GM21515 (cell line): ENCODE measurements around the gene FASTK.
A peak's percentile ranks its signal among the peaks of the same experiment; 100 is the strongest.

ENCODE experiments used
- ATAC-seq: cut with Tn5 transposase; IDR thresholded peaks from one replicate; pipeline ENCODE4 v1.9.1; 2021; ENCODE audit not compliant: unreplicated experiment

FASTK gene

DNA sequence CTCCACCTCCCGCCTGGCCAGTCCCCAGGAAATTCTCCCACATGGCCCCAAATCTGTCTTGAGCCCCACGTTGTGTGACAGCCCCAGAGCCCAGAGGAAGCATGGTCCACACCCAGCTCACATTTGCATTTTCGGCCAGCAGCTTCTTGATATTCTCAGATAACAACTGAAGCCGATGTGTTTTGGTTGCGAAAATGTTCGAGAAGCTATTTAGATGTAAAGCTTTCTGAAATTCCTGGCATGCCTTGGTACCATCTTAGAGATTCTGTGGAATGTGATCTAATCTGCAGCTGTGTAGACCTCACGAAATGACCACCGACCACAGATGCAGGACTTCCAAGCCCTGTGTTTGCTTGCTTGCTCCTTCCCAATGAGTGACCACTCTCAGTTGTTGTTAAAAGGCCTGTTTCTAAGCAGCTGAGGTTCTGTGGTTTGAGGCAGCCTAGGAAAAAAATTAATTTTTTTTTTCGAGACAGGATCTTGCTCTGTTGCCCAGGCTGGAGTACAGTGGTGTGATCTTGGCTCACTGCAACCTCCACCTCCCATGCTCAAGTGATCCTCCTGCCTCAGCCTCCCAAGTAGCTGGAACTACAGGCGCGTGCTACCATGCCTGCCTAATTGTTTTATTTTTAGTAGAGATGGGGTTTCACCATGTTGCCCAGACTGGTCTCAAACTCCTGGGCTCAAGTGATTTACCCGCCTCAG, 12.4 kb downstream of the FASTK start:
- no peak for ATAC-seq

GRCh38 chr7:151066273-151066974, 14.2 kb downstream of the FASTK start:
- no peak for ATAC-seq

DNA sequence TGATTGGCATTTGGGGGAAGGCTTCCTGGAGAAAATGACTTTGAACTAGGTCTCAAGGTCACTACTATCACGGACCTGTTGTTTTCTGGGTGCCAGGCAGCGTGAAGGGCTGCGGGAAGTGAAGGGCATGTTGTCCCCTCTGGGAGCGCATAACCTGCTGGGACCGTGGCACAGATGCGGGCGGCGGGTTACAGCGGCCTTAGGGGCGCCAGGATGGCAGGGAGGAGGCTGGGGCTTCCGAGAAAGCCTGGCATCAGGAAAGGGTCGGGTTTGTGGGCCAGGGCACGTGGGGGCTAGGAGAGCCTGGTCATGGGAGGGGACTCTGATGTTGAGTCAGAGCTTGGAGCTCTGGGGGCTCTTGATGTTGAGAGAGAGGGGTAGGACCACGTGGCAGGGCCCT, 15.1 kb downstream of the FASTK start:
- ATAC-seq: no peak

- ATAC-seq: no peak
These were observed 15.6 kb downstream of the FASTK start for GRCh38 chr7:151064993-151065392.

DNA sequence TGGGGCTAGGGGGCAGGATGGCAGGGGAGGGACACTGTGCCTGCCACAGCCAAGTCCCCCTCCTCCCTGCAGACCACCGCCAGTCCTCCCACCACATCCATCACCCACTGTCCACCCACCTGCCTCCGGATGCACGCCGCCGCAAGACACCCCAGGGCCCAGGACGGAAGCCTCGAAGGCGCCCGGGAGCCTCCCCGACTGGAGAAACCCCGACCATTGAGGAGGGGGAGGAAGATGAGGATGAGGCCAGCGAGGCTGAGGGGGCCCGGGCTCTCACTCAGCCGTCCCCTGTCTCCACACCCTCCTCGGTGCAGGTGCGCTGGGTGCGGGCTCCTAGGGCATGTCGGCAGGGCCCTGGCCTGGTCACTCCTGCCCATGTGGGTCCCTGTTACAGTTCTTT, 16.2 kb downstream of the FASTK start:
- ATAC-seq: no peak

GRCh38 chr7:151063212-151063561, 17.4 kb downstream of the FASTK start:
- ATAC-seq: no peak

DNA sequence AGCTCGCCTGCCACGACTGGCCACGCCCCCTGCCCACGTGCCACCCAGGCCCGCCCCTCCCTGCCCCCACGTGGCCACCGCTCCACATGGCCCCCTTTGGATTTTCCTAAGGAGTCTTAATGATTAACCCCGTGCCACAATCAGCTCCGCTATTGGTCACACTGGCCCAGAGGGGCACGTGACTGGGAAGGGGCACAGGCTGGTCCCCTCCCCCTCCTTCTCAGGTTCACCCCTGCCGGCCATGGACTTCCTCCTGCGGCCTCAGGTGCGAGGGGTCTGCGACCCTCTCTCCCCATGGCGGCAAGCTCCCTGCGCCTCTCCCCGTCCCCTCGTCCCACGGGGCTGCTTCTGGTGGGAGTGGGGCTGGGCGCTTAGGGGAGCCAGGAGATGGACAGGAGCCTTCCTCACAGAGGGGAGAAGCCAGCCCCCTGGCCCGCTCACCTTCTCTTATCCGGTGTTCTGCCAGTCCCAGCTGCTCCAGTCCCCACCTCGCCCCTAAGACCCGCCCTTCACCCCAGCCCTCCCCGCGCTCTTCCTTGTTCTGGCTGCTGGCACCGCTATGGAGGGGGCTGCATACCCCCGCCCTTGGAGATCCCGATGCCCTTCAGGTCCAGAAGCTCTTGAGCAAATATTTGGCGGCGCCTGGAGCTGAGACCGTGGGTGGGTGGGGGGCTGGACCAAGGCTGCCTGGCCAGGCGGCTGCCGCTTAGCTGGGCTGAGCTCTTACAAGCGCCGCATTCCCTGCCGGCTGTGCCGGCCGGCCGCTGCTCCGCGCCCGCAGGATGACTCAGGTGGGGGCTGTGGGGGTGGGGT, 18.0 kb downstream of the FASTK start:
- no peak for ATAC-seq

DNA sequence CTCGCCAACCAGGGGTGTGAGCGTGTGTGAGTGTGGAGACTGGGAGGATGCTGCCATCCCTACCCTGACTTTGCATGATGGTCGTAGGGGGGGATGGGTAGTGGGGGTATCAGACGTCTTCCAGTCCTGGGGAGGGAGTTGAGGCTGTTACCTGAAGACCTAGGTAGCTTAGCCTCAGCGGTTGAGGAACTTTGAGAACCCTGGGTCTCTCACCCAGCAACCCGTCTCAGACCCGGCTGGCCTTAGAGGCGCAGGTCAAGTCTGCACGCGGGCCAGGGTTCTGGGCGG, 18.6 kb downstream of the FASTK start:
- no peak for ATAC-seq

DNA sequence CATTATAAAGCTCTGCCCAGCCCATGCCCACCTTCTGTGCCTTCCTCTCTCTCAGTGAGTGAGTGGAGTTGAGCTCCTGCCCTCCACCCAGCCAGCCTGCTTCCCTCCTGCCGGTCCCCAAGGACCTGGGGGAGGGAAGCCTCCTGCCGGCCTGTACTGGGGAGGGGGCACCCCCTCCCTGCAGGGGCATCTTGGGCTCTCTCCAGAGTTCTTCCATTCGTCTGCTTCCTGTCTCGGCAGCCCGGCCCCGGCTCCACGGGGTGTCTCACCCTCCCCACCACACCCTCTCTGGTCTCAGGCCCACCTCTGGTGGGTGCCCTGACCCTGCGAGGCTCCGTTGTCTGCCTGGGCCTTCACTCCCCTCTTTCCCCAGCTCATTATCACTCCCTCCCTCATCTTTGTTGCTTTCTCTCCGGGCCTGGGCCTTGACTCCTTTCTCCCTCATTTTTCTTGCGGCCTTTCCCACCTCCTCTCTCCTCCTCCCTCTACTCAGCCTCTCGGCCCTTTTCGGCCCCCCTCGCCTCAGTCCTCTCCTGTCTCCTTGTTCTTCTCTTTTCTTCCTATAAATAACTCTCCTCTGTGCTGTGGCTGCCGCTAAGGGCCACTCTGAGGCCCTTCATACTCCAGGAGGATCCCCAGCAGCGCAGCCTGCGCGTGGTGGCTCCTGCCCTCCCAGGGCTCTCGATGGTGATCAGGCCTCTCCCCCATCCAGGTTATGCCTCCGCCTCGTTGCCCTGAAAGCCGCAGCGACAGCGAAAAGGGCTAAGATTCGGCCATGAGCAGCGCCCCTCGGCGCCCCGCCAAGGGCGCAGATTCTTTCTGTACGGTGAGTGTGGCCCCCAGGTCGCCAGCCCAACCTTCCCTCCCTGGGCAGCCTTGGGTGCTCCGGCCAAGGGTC, 19.1 kb downstream of the FASTK start:
- no peak for ATAC-seq

GRCh38 chr7:151060416-151061212, 20.0 kb downstream of the FASTK start:
- no peak for ATAC-seq

DNA sequence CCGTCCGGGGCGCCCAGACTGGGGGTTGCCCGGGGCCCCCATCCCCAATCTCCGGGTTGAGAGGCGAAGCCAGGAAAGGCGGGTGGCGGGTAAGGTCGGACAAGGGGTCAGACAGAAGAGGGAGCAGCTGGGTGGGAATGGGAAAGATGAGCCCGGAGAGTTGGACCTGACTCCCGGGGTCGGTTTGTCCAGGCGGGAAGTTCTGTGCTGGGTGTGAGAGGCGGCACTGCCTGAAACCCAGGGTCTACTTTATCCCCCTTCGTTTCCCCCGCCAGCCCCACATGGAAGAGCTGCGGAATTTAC, 20.5 kb downstream of the FASTK start:
- ATAC-seq: no peak

DNA sequence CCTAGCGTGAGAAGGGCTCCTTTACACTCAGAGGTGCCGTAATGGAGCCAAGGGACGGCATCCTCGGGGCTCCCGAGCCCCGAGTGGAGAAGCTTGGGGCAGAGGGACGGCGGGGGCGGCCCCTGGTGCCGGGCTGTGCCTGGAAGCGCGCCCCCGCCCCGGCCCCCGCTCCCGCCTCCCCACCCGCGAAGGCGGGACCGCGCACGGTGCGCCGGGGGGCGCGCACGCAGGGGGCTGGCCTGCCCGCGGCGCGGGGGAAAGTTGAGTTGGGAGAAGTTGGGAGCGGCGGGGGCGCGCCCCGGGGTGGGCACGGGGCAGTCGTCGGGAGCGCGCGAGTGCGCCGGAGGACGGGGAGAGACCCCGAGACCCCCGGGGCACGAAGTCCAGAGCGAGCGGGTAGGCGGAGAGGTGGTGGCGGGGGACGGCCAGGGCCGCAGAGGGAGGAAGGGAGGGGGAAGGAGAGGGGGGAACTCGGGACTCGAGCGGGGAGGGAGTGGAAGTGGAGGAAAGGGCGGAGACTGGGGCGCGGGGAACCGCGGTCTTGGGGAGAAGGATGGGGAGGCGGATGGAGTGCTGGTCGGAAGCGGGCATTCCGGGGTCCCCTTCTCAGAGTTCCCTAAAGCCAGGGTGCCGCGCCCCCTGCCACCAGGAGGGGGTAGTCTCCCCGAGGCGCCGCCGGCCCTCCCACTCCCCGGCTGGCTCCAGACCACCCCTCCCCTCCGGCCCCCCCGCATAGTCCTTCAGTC, 21.1 kb downstream of the FASTK start, which contains the start of gene SLC4A2:
Gene SLC4A2 (plus strand): TSS at position 223 of the 746 bp plus-strand sequence. CDS start 2,399 bp downstream, outside the sequence.
- peak; percentile 27 for ATAC-seq

DNA sequence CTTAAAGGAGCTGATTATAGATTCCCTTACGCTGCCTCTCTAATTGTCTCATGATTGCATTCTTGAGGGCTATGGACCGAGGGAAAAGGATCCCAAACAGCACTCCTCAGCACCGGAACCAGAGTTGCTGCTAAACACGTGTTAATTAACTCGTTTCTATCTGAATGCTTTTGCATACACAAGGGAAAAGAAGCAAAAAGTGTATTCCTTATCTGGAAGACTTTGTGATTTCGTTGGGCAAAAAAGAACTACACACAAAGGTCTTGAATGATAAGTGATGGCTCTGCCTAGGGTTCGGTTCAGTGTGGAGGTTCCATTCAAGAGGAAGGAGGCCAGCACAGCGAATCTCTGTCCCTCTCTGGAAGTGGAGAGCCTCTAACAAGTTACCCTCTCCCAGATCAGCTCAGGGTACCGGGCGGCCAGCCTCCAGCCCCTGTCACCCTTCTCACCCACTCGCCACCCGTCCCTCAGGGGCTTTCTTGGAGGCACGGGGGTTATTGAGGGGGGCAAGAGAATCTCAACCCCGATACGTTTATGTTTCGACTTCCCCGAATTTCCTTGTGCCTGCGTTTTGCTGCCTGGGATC, 21.7 kb downstream of the FASTK start:
- no peak for ATAC-seq

- ATAC-seq: peak; percentile 86
These were observed 22.4 kb downstream of the FASTK start for GRCh38 chr7:151057989-151058780.

GRCh38 chr7:151057506-151057988, 23.1 kb downstream of the FASTK start, which contains the start of gene CDK5:
CDK5 (minus strand) TSS chr7:151057897; CDS start chr7:151057848, 49 bp downstream.
- peak; percentile 9 for ATAC-seq

GRCh38 chr7:151056666-151057505, 23.7 kb downstream of the FASTK start:
- no peak for ATAC-seq

- ATAC-seq: no peak
These were observed 24.3 kb downstream of the FASTK start for GRCh38 chr7:151056283-151056665.
